Tibial artery (tissue), 4 donors: ENCODE data around the gene UBA1.

Experiments
- DNase-seq, 2 donors: peaks; one replicate each; pipeline ENCODE4 v3.0.0-alpha.2; 2019
- H3K27ac ChIP-seq, 2 donors: fragments of 200-600 bp; sonication (generic) in 1 of 2; 1 replicate in 1 of 2; 2 replicates in 1 of 2; pipeline ENCODE4 v1.5.1; 2018 to 2019; ENCODE audit warnings: mild to moderate bottlenecking in 1 of 2
- H3K27me3 ChIP-seq, 2 donors: fragments of 200-600 bp; sonication (generic) in 1 of 2; one replicate each; pipeline versions ENCODE4 v1.5.1 to v1.6.0; 2016 to 2019
- H3K36me3 ChIP-seq, 3 donors: fragments of 200-600 bp; sonication (generic) in 2 of 3; one replicate each; pipeline ENCODE4 v1.5.1; 2016 to 2019; ENCODE audit warnings: mild to moderate bottlenecking in 2 of 3
- H3K4me1 ChIP-seq, 4 donors: fragments of 200-600 bp; sonication (generic) in 2 of 4; 1 replicate in 3 of 4; 2 replicates in 1 of 4; pipeline ENCODE4 v1.5.1; 2016 to 2019
- H3K4me3 ChIP-seq, 2 donors: fragments of 200-600 bp; sonication (generic) in 1 of 2; 1 replicate in 1 of 2; 2 replicates in 1 of 2; pipeline ENCODE4 v1.5.1; 2018 to 2019; ENCODE audit warnings: mild to moderate bottlenecking in 2 of 2
- H3K9me3 ChIP-seq, 3 donors: fragments of 200-600 bp; sonication (generic) in 1 of 3; one replicate each; pipeline ENCODE4 v1.5.1; 2016 to 2019
- intact Hi-C: fragments of 100-400 bp; cut with DNase I; formaldehyde crosslinking; loops from one replicate; pipeline ENCODE4 v1.15.0; 2023; ENCODE audit warnings: low total_unique reads
- TF ChIP-seq, protein P1 (sequence below), 2 experiments: fragments of 200-600 bp in 1 of 2; fragments of 450-650 bp in 1 of 2; IDR thresholded peaks; one replicate each; pipeline ENCODE4 v1.5.1; 2017 to 2019; ENCODE audit warnings: antibody characterized with exemption in 2 of 2, mild to moderate bottlenecking in 1 of 2, moderate library complexity in 1 of 2

UBA1 gene

DNA sequence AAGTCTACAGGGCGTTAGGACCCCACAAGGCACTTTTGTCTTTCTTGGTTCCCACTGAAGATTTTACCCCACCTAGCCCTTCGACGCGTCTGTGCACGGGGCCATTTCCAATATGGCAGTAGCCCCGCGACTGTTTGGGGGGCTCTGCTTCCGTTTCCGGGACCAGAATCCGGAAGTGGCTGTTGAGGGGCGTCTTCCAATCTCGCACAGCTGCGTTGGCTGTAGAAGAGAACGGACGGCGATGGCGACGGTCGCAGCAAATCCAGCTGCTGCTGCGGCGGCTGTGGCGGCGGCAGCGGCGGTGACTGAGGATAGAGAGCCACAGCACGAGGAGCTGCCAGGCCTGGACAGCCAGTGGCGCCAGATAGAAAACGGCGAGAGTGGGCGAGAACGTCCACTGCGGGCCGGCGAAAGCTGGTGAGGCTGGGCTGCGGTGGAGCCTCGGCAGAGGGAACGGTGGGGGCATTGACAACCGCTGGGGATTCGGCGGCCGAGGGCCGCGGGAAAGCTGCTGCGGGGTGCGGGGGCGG is 39.2 kb downstream of the UBA1 start, which contains the start of gene USP11:
Gene USP11, plus strand, starts transcription at position 207 of the 530 bp plus-strand sequence. Its CDS starts 35 bp downstream, at position 242.
- H3K27me3 ChIP-seq: no peaks in the 10 kb centered on the region
- DNase-seq: peak in 1 of 2 donors; percentile 74
- intact Hi-C loops: no loop called here
- H3K27ac ChIP-seq: peak within 1 kb of the TSS; percentile 93 to 98
- TF ChIP-seq, protein P1, sequence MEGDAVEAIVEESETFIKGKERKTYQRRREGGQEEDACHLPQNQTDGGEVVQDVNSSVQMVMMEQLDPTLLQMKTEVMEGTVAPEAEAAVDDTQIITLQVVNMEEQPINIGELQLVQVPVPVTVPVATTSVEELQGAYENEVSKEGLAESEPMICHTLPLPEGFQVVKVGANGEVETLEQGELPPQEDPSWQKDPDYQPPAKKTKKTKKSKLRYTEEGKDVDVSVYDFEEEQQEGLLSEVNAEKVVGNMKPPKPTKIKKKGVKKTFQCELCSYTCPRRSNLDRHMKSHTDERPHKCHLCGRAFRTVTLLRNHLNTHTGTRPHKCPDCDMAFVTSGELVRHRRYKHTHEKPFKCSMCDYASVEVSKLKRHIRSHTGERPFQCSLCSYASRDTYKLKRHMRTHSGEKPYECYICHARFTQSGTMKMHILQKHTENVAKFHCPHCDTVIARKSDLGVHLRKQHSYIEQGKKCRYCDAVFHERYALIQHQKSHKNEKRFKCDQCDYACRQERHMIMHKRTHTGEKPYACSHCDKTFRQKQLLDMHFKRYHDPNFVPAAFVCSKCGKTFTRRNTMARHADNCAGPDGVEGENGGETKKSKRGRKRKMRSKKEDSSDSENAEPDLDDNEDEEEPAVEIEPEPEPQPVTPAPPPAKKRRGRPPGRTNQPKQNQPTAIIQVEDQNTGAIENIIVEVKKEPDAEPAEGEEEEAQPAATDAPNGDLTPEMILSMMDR (IDR thresholded peaks at IDR 0.05): no peak
- H3K9me3 ChIP-seq: no peaks in the 10 kb centered on the region
- peaks cover 9 to 17% (median 13%) of the 10 kb centered on the region in 3 donors for H3K36me3 ChIP-seq
- H3K4me1 ChIP-seq: peaks cover 0 to 21% (median 5%) of the 10 kb centered on the region in 4 donors
- peak within 1 kb of the TSS; percentile 66 to 82 for H3K4me3 ChIP-seq

DNA sequence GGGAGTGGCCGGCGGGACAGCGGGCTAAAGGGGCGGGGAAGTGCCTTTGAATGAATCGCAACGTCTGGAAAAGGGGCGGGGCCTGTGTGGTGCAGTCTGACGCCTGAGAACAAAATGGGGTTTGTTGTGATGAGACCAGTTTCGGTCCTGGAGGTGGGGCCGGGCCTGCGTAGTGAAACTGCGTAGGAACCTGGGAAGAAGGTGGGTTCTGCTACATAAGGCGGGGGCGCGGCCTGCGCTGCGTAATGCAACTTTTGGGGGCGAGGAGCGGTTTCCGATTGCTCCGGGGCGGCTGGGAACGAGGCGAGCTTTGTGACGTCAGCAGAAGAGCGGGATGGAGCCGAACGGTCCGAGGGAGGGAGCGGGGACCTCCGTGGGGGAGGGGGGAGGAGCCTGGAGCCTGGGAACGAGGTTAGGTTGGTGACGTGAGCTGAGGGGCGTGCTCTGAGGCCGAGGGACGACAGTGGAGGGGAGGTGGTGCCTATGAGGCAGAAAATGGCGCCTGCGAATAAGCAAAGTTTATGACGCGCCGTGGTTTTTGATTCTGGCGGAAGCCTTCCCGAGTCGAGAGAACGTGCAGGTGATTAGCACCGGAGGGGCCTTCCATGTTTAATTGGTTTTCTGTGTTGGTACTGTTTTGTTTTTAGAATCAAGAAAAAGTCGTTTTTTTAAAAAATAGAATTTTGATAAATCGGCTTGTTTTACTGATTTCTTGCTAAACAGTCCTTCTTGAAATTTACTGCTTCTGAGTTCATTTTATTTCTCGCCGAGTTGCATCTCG is 39.9 kb downstream of the UBA1 start:
- Histone ChIP-seq H3K4me1 (peaks cover 0 to 21% (median 5%) of the 10 kb centered on the region in 4 donors), H3K9me3 (no peaks in the 10 kb centered on the region), H3K4me3 (peak overlapping the region; percentile 66 to 82), H3K27me3 (no peaks in the 10 kb centered on the region), H3K27ac (peak overlapping the region; percentile 93 to 98), H3K36me3 (peaks cover 8 to 13% (median 8%) of the 10 kb centered on the region in 3 donors)
- DNase-seq: peak; percentile 96 to 98
- TF ChIP-seq, protein P1 (IDR thresholded peaks at IDR 0.05): no peak
- intact Hi-C loops: no loop called here

GRCh38 chrX:47234583-47234982 is 41.0 kb downstream of the UBA1 start:
- intact Hi-C loops: no loop called here
- TF ChIP-seq, protein P1 (IDR thresholded peaks at IDR 0.05): no peak
- H3K4me3 ChIP-seq: peak overlapping the region; percentile 66 to 82
- H3K27me3 ChIP-seq: no peaks in the 10 kb centered on the region
- DNase-seq: no peak
- no peaks in the 10 kb centered on the region for H3K9me3 ChIP-seq
- peaks cover 0 to 9% (median under 1%) of the 10 kb centered on the region in 3 donors for H3K36me3 ChIP-seq
- H3K27ac ChIP-seq: peak overlapping the region; percentile 93 to 98
- peaks cover 0 to 21% (median 5%) of the 10 kb centered on the region in 4 donors for H3K4me1 ChIP-seq

- intact Hi-C loops: no loop called here
- TF ChIP-seq, protein P1 (IDR thresholded peaks at IDR 0.05): no peak
These were observed 42.1 kb downstream of the UBA1 start for GRCh38 chrX:47235691-47236103.

DNA sequence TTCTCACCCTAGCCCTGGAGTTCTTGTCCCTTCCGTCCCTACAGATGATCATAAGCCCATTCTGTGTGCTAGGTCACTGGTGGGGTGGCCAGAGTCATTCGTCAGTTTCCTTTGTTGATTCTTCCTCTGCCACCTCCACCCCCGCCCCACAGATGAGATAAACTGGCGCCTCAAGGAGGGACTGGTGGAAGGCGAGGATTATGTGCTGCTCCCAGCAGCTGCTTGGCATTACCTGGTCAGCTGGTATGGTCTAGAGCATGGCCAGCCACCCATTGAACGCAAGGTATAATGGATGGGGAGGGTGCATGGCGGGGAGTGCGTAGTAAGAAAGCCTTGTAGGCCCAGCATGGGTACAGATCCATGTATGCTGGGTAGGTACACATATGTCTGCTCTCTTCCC is 45.6 kb downstream of the UBA1 start:
- intact Hi-C loops: no loop called here
- no peak for DNase-seq
- no peaks in the 10 kb centered on the region for H3K9me3 ChIP-seq

More at GRCh38 chrX:47235691-47236103, 42.1 kb downstream of the UBA1 start:
- Histone ChIP-seq H3K9me3 (no peaks in the 10 kb centered on the region), H3K4me1 (peaks cover 0 to 21% (median 5%) of the 10 kb centered on the region in 4 donors), H3K27ac (peak overlapping the region; percentile 33 to 98), H3K27me3 (no peaks in the 10 kb centered on the region), H3K36me3 (peaks cover 8 to 17% (median 11%) of the 10 kb centered on the region in 3 donors), H3K4me3 (no peak overlapping the region)
- DNase-seq: no peak

More for the DNA sequence above, 45.6 kb downstream of the UBA1 start:
- H3K27me3 ChIP-seq: no peaks in the 10 kb centered on the region
- H3K4me1 ChIP-seq: peaks cover 0 to 13% (median 3%) of the 10 kb centered on the region in 4 donors
- TF ChIP-seq, protein P1 (IDR thresholded peaks at IDR 0.05): no peak
- H3K4me3 ChIP-seq: no peak overlapping the region
- peaks cover 24 to 50% (median 43%) of the 10 kb centered on the region in 3 donors for H3K36me3 ChIP-seq
- no peak overlapping the region for H3K27ac ChIP-seq
